Retina (tissue), 1 donor: Measurements from ENCODE around the gene SERPINE2.

ENCODE experiments used
- DNase-seq: peaks from one replicate; pipeline ENCODE4 v3.0.0-alpha.2; 2016

Gene SERPINE2

DNA sequence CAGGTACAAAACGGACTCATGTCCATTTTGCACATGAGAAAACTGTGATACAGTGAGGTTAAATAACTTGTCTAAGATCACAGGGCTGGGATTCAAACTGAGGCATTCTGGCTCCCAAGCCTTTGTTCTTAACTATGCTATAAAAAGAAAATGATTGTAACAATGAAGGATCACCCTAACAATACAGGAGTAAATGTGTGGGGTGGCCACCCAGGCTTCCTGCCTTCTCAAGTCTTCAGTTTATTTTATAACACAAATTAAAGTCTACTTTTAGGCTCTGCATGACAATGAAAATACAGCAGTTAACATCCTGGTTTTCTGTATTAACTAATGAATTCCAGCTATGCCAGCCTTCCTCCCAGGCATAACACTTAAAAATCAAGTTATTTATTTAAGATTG lies 101.6 kb downstream of the SERPINE2 start:
- no peak for DNase-seq

DNA sequence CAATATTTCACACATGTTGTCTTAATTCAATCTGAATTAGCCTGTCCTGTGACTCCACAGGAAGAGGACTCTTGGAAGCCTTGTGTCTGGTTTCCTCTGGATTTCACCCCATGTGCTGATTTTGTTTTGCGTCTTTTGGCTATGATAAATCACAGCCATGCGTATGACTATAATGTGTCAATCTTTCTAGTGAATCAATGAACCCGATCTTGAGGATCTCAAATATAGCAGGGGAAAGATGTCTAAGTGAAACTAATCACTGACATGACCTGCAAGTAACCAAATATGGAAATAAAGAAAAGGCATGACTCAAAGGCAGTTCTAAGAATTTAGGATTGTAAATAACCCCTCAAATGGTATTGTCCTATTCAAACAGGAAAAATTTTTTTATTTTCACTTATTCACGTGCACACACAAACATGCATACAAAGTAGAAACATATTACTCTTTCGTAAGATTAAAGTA lies 102.2 kb downstream of the SERPINE2 start:
- no peak for DNase-seq

DNA sequence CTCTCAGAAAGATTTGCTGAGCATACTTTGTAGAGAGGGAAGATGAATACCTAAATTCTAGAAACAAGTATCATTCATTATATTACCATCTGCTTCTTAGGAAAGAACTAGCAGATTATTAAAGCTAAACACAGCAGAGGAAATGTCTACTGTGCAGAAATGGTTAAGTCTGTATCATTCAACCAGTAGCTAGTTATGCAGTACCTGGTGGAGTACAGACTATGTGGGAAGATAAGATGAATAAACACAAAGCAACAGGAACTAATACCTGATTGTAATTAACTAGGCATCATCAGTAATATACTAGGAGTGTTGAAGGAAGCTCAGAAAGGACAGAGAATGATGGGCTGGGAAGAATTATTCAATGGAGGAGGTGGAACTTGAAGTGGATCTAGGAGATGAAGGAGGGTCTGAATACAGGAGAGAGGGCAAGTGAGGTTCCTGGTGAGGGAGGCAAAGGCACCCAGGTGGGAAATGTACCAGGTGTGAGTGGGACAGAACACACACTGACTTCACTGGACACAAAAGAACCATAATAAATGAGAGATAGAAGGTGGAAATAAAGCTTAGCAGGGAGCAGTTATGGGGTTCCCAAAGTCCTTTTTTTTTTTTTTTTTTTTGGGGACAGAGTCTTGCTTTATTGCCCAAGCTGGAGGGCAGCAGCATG lies 103.5 kb downstream of the SERPINE2 start:
- DNase-seq, result no peak

DNA sequence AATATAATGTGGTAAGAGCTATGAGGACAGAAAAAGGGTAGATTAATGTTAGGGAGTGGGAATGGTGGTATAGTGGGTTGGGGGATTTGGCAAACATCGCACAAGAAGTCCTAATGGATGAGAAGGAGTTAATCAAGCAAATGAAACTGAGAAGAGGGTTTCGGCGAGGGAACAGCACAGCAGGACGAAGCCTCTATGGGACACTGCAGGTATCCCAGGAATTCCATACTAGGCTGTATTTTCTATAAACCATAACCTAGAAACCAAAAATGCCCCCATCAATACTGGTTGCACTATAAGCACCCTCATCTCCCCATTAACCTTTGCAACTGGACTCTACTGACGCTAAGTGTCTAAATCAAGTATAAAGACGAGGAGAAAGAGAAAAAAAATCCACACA lies 104.2 kb downstream of the SERPINE2 start:
- no peak for DNase-seq

DNA sequence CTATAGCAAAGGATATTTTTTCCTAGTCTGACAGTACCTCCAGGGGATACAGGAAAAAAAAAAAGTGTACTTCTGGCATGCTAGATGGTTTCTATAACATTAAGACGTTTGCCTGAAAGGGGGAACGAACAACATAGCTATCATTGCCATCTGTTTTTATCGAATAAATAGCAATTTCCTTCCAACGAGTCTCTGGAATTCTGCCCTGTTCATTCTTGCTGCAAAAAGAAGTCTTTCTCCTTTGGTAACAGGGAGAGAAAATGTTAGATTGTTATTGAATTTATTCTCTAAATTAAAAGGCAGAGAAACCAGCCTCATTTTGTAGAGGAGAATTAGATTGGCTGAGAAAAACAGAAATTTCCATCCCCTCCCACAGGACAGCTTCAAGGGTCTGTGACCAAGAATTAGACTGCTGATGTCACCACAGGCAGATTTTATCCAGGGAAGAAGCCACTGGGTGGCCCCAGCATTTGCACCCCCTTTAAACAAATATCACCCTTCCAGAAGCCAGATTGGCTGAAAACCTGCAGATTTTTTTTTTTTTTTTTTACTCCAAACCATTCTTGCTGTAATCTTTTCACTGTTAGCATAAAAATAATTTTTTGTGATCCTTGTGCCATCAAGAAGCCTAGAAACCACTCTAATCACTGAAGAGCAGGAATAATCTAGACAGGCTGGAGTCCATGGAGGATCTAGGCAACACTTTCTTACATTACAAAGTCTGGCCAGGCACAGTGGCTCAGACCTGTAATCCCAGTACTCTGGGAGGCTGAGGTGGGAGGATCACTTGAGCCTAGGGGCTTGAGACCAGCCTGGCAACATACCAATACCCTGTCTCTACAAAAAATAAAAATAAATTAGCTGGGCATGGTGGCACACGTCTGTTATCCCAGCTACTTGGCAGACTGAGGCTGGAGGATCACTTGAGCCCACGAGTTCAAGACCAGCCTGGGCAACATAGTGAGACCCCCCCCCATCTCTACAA lies 106.0 kb downstream of the SERPINE2 start:
- DNase-seq, result no peak

DNA sequence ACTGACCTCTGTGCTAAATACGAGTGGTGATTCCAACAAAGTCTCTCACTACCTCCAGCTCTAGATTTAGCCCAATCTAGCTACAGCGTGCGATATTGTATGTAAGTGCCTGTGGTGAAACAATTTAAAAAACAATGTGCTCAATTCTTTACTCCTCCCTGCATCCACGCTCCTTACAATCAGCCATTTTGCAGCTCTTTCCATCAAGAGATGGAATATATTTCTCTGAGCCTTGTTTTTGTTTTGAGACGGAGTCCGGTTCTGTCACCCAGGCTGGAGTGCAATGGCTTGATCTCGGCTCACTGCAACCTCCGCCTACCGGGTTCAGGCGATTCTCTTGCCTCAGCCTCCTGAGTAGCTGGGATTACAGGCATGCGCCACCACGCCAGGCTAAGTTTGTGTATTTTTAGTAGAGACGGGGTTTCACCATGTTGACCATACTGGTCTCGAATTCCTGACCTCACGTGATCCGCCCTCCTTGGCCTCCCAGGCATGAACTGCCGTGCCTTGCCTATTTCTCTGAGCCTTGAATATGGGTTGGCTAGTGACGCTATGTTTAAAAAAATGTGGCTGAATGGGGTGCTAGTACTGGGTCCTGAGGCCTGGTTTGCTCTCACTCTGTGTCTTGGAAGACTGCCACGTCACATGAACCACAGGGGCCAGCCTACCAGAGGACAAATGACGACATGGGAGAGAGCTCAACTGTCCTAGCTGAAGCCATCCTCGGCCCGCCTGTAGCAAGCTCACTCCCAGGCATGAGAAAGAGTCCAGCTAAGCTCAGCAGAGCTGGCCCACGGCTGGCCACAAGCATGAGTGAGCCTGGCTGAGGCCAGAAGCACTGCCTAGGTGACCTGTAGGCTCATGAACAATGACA lies 108.7 kb downstream of the SERPINE2 start:
- DNase-seq, result no peak

DNA sequence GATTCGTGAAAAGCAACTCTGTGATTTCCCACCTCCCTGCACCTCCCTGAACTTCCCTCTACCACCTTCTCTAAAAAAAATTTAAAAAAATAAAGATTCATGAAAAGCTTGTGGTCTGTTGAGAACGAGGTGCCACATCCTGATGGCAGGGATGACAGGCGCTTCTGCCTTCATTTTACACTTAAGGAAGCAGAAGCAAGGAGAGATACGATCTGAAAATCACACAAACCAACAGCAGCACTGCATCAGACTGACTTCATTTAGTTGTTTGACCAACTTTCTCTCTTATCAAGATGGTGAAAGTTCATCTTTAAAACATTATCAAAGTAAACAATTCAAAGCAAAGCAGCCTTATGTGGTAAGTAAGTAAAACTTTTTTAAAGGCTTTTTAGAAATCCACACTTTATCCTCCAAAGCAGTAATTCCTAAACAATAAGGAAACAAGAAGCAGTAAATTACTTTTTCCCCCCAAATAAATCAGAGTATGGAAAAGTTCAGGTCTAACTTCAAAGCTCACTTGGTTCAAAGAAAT lies 109.4 kb downstream of the SERPINE2 start:
- DNase-seq, result no peak

DNA sequence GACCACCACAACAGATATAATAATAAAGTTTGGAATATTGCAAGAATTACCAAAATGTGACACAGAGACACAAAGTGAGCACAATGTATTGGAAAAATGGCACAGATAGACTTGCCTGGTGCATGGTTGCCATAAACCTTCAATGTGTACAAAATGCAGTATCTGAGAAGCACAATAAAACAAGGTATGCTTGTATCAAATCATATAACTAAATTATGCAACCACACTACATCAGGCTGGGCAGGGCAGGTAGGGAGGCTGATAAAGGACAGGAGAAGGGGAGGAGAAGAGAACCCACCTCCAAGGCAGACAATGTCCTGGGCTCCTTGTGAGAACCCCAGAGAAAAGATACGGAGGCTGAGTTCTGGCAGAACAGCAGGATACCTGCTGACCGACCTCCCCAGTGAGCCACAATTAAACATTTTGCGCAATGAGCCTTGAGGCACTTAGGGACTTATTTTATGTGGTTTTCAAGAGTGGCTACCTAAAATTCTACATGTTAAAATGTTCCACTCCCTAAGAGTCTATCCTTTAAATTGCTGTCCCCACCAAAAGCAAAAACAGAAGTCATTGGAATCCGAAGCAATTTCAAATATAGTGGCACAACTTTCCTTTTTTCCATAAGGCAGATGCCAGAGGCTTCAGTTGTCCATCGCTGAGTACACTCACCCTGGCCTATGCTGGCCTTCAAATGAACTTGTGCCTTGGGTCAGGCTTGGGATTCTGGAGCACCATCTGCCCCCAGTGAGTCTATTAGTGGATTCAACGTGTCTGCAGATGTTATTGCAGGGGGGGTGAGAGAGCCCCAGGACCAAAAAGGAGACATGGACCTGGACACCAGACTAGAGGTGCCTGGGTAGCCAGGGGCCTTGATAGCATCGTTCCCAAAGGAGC lies 110.7 kb downstream of the SERPINE2 start:
- no peak for DNase-seq

DNA sequence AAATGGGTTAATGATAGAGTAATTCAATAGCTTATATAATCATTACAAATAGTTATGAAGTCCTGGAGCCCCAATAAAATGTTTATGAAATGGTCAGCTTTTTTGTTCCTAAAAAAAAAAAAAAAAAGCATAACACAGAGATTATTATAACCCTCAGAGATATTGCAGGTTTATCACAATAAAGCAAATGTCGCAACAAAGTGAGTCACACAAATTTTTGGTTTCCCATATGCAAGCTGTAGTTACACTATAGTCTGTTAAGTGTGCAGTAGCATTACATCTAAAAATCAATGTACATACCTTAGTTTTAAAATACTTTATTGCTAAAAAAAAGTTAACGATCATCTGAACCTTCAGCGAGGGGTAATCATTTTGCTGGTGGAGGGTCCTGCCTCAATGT lies 114.0 kb downstream of the SERPINE2 start:
- DNase-seq, result no peak
